DMS79 (cell line): ENCODE results near the gene MPO.

Source experiments
- DNase-seq: peaks from one replicate; lab custom pipeline; 2025; lab: John Stamatoyannopoulos, UW

MPO gene

GRCh38 chr17:58279736-58280479 lies 827 bp downstream of the MPO start:
- DNase-seq, result no peak

- DNase-seq, result no peak
Observed at GRCh38 chr17:58279016-58279711, 1.6 kb downstream of the MPO start.

GRCh38 chr17:58278661-58279015 lies 2.1 kb downstream of the MPO start:
- no peak for DNase-seq

- DNase-seq, result no peak
Observed at GRCh38 chr17:58277802-58278595, 2.7 kb downstream of the MPO start.

- no peak for DNase-seq
Observed at GRCh38 chr17:58277107-58277801, 3.5 kb downstream of the MPO start.

- DNase-seq, result no peak
Observed at GRCh38 chr17:58276423-58276822, 4.3 kb downstream of the MPO start.

- no peak for DNase-seq
Observed at GRCh38 chr17:58275417-58275816, 5.3 kb downstream of the MPO start.

GRCh38 chr17:58273453-58274104 lies 7.2 kb downstream of the MPO start:
- no peak for DNase-seq

- DNase-seq, result no peak
Observed at GRCh38 chr17:58272367-58273280, 8.1 kb downstream of the MPO start.

- DNase-seq, result no peak
Observed at GRCh38 chr17:58271216-58271931, 9.4 kb downstream of the MPO start.

- DNase-seq, result no peak
Observed at GRCh38 chr17:58270476-58271215, 10.1 kb downstream of the MPO start.

- no peak for DNase-seq
Observed at GRCh38 chr17:58269557-58270291, 11.0 kb downstream of the MPO start.

- DNase-seq, result no peak
Observed at GRCh38 chr17:58268774-58269556, 11.8 kb downstream of the MPO start.

- DNase-seq, result no peak
Observed at GRCh38 chr17:58268326-58268725, 12.4 kb downstream of the MPO start.

GRCh38 chr17:58267347-58268324 lies 13.1 kb downstream of the MPO start:
- DNase-seq, result no peak
